K562 (cell line): ENCODE data around the gene ENTPD3. TPM values are rescaled to one million over a fixed set of nuclear protein-coding genes. Genes with fewer than 3 reads are reported as not detected.

Experiments used
- ETV6 ChIP-seq, 3 experiments: fragments of 150-350 bp in 1 of 3; sonication (generic) in 1 of 3; formaldehyde crosslinking in 1 of 3; IDR thresholded peaks; 2 replicates each; pipeline versions ENCODE4 v1.6.1 to v1.8.0; 2014 to 2022; ENCODE audit warnings: borderline replicate concordance in 2 of 3, low read depth in 2 of 3, antibody characterized with exemption in 1 of 3, low read length in 1 of 3, mild to moderate bottlenecking in 1 of 3, missing genetic modification reagents in 1 of 3
- HMG20A ChIP-seq: fragments of 450-650 bp; formaldehyde crosslinking; conservative IDR thresholded peaks from 2 replicates; pipeline ENCODE4 v1.4.0; 2020; ENCODE audit warnings: mild to moderate bottlenecking, mixed read lengths
- KHSRP ChIP-seq: fragments of 450-650 bp; IDR thresholded peaks from 2 replicates; pipeline ENCODE4 v1.6.1; 2017
- KLF13 ChIP-seq: fragments of 450-650 bp; IDR thresholded peaks from 2 replicates; pipeline ENCODE4 v1.6.1; 2016; ENCODE audit warnings: missing genetic modification characterization, low read depth, mild to moderate bottlenecking, missing compliant biosample characterization, moderate library complexity, borderline replicate concordance
- MAZ ChIP-seq, 2 experiments: fragments of 450-650 bp in 1 of 2; sonication (generic) in 1 of 2; formaldehyde crosslinking; IDR thresholded peaks in 1 of 2; conservative IDR thresholded peaks in 1 of 2; 2 replicates each; pipeline versions ENCODE4 v1.4.0 to v1.5.0; 2020; ENCODE audit warnings: mild to moderate bottlenecking in 1 of 2, missing genetic modification reagents in 1 of 2
- NR2C1 ChIP-seq, 2 experiments: fragments of 450-650 bp; IDR thresholded peaks; 2 replicates each; pipeline ENCODE4 v1.6.1; 2017; ENCODE audit warnings: mild to moderate bottlenecking in 2 of 2, antibody characterized with exemption in 1 of 2, inconsistent platforms in 1 of 2, missing compliant biosample characterization in 1 of 2, missing genetic modification characterization in 1 of 2
- POLR3A ChIP-seq: IDR thresholded peaks from 2 replicates; pipeline ENCODE4 v1.6.1; 2011; ENCODE audit warnings: borderline replicate concordance, mild to moderate bottlenecking, moderate library complexity; ENCODE audit not compliant: insufficient read length, insufficient read depth; ENCODE audit errors: extremely low read depth
- SUPT5H ChIP-seq: fragments of 450-650 bp; IDR thresholded peaks from 2 replicates; pipeline ENCODE4 v1.6.1; 2016
- ZNF282 ChIP-seq: sonication (generic); formaldehyde crosslinking; IDR thresholded peaks from 2 replicates; pipeline ENCODE4 v1.8.1; 2023; ENCODE audit warnings: missing genetic modification reagents
- ZNF79 ChIP-seq: fragments of 250-450 bp; sonication (Bioruptor Pico); IDR thresholded peaks from 2 replicates; pipeline ENCODE4 v1.4.0; 2020; ENCODE audit warnings: low read depth, mild to moderate bottlenecking, moderate library complexity
- polyA plus RNA-seq, 8 experiments: library from polyadenylated mRNA; depleted of rRNA in 4 of 8; stranded (reverse) in 5 of 8; unstranded in 3 of 8; fragments of >200 nt; fragmentation: Nextera tagmentation in 2 of 8; fragmentation: Illumina TruSeq in 1 of 8; extraction: Ambion mirVana in 2 of 8; extraction: Trizol in 1 of 8; gene quantifications; 2 replicates each; pipeline versions ENCODE4 v1.2.1 to v1.2.3, GENCODE V29; 2011 to 2014; ENCODE audit warnings: inconsistent platforms in 1 of 8, missing spikeins in 1 of 8
- total RNA-seq, 7 experiments: library from RNA; depleted of rRNA in 6 of 7; stranded (reverse); fragments of >200 nt in 6 of 7; fragmentation: Illumina TruSeq in 2 of 7; extraction: Trizol in 2 of 7; gene quantifications; 2 replicates each; pipeline versions ENCODE4 v1.2.1 to v1.2.3, GENCODE V29; 2011 to 2021; ENCODE audit warnings: low replicate concordance in 1 of 7
- TF ChIP-seq, protein P1 (sequence below), 2 experiments: IDR thresholded peaks; 2 replicates each; pipeline ENCODE4 v1.6.1; 2011; ENCODE audit warnings: borderline replicate concordance in 1 of 2, control low read depth in 1 of 2, low read depth in 1 of 2, low read length in 1 of 2, mild to moderate bottlenecking in 1 of 2, mixed read lengths in 1 of 2, moderate library complexity in 1 of 2; ENCODE audit not compliant: insufficient read depth in 1 of 2, insufficient read length in 1 of 2, poor library complexity in 1 of 2, severe bottlenecking in 1 of 2; ENCODE audit errors: extremely low read depth in 1 of 2
- TF ChIP-seq, protein P2 (sequence below): IDR thresholded peaks from 2 replicates; pipeline ENCODE4 v1.6.1; 2012; ENCODE audit warnings: low read depth, low read length, improper control_type of control experiment, borderline replicate concordance
- TF ChIP-seq, protein P3 (sequence below): sonication (generic); formaldehyde crosslinking; IDR thresholded peaks from 2 replicates; pipeline ENCODE4 v1.8.1; 2023; ENCODE audit warnings: mild to moderate bottlenecking, missing genetic modification reagents
- TF ChIP-seq, protein P4 (sequence below): fragments of 250-450 bp; sonication (Bioruptor Pico); IDR thresholded peaks from 2 replicates; pipeline ENCODE4 v1.5.0; 2021
- TF ChIP-seq, protein P5 (sequence below): fragments of 450-650 bp; conservative IDR thresholded peaks from 2 replicates; pipeline ENCODE4 v1.6.1; 2016; ENCODE audit warnings: missing genetic modification characterization, low read depth, mild to moderate bottlenecking, control low read depth, missing compliant biosample characterization

Gene ENTPD3
- total and polyA plus RNA-seq, 9 of the 15 experiments (the other 6 are each of a cell fraction or from before 2014, with no cell fraction given) = 0.23 to 2.1 (median 0.58) TPM

DNA sequence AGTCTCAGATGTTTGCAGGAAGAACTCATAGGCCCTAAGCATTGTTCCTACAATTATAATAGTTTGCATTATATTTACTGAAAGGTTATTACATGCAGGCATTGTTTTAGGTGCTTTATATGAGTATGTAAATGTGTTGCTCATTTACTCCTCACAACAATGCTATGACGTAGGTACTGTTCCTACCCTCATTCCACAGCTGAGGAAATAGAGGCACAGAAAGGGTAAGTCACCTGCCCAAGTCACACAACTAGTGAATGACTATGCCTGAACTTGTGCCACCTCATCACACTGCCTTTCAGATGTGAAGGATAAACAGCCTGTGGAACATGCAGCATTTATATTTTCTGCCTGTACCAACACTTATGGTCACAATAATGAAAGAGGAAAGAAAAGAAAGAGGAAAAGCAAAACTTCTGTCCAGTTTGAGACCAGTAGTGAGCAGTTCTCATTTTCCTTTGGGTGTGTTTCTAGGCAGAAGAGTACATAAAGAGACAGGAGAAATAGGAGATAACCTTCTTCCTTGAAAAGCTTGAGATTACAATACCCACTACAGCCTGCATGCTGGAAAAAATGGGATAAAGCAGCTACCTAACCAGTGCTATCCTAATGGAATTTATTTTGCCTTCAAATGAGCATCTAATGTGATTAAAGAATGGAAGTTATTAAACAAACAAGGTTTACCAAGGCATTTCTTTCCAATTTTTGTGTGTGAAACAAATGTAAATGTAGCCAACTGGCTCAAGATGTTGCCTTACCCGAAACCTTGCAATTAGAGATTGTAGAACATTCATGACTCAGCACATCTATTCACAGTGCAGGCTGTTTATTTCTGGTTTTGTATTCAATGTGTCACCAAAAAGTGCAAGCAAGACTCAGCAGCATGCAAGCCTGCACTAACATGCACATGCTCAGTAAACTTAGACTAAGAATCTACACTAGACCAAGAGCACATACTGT lies 20.5 kb upstream of the ENTPD3 start (continued):
- TF ChIP-seq, protein P1, sequence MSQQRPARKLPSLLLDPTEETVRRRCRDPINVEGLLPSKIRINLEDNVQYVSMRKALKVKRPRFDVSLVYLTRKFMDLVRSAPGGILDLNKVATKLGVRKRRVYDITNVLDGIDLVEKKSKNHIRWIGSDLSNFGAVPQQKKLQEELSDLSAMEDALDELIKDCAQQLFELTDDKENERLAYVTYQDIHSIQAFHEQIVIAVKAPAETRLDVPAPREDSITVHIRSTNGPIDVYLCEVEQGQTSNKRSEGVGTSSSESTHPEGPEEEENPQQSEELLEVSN (IDR thresholded peaks at IDR 0.05; ENCODE audit: borderline replicate concordance in 1 of 2, extremely low read depth in 1 of 2, insufficient read depth in 1 of 2, insufficient read length in 1 of 2, low read depth in 1 of 2, low read length in 1 of 2, poor library complexity in 1 of 2, severe bottlenecking in 1 of 2) = no peak
- TF ChIP-seq ZNF79 (CRISPR knock-in tag) (no peak), NR2C1 (IDR thresholded peaks at IDR 0.05) (no peak), NR2C1 (tag; IDR thresholded peaks at IDR 0.05) (no peak), POLR3A (no peak), MAZ (CRISPR knock-in tag; conservative IDR thresholded peaks at IDR 0.05 in 1 of 2, IDR thresholded peaks at IDR 0.05 in 1 of 2) (peak; percentile 27 to 57; a peak in 3 of 4 replicates), SUPT5H (no peak), KHSRP (no peak), KLF13 (no peak), ETV6 (IDR thresholded peaks at IDR 0.05; ENCODE audit: borderline replicate concordance in 1 of 2, low read depth in 2 of 2, low read length in 1 of 2) (no peak), ETV6 (CRISPR knock-in tag; IDR thresholded peaks at IDR 0.05; ENCODE audit: borderline replicate concordance) (no peak), HMG20A (no peak), ZNF282 (CRISPR knock-in tag) (no peak)
- TF ChIP-seq, protein P2, sequence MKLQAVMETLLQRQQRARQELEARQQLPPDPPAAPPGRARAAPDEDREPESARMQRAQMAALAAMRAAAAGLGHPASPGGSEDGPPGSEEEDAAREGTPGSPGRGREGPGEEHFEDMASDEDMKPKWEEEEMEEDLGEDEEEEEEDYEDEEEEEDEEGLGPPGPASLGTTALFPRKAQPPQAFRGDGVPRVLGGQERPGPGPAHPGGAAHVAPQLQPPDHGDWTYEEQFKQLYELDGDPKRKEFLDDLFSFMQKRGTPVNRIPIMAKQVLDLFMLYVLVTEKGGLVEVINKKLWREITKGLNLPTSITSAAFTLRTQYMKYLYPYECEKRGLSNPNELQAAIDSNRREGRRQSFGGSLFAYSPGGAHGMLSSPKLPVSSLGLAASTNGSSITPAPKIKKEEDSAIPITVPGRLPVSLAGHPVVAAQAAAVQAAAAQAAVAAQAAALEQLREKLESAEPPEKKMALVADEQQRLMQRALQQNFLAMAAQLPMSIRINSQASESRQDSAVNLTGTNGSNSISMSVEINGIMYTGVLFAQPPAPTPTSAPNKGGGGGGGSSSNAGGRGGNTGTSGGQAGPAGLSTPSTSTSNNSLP = peak; percentile 67; the same call in 1 of the 2 replicates
- TF ChIP-seq, protein P3, sequence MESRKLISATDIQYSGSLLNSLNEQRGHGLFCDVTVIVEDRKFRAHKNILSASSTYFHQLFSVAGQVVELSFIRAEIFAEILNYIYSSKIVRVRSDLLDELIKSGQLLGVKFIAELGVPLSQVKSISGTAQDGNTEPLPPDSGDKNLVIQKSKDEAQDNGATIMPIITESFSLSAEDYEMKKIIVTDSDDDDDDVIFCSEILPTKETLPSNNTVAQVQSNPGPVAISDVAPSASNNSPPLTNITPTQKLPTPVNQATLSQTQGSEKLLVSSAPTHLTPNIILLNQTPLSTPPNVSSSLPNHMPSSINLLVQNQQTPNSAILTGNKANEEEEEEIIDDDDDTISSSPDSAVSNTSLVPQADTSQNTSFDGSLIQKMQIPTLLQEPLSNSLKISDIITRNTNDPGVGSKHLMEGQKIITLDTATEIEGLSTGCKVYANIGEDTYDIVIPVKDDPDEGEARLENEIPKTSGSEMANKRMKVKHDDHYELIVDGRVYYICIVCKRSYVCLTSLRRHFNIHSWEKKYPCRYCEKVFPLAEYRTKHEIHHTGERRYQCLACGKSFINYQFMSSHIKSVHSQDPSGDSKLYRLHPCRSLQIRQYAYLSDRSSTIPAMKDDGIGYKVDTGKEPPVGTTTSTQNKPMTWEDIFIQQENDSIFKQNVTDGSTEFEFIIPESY (CRISPR knock-in tag) = no peak
- TF ChIP-seq, protein P4, sequence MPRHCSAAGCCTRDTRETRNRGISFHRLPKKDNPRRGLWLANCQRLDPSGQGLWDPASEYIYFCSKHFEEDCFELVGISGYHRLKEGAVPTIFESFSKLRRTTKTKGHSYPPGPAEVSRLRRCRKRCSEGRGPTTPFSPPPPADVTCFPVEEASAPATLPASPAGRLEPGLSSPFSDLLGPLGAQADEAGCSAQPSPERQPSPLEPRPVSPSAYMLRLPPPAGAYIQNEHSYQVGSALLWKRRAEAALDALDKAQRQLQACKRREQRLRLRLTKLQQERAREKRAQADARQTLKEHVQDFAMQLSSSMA (CRISPR knock-in tag) = no peak
- TF ChIP-seq, protein P5, sequence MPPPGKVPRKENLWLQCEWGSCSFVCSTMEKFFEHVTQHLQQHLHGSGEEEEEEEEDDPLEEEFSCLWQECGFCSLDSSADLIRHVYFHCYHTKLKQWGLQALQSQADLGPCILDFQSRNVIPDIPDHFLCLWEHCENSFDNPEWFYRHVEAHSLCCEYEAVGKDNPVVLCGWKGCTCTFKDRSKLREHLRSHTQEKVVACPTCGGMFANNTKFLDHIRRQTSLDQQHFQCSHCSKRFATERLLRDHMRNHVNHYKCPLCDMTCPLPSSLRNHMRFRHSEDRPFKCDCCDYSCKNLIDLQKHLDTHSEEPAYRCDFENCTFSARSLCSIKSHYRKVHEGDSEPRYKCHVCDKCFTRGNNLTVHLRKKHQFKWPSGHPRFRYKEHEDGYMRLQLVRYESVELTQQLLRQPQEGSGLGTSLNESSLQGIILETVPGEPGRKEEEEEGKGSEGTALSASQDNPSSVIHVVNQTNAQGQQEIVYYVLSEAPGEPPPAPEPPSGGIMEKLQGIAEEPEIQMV (tag) = no peak; the same call in 1 of the 2 replicates
